Testis (tissue), 2 donors: ENCODE measurements around the gene APOBEC3A.
"Not testable (repeated sequence)": the region's sequence is repeated elsewhere in the genome, so short reads cannot be mapped to it uniquely, and the experiment has no call there.

ENCODE experiments used
- POLR2A ChIP-seq: fragments of 450-650 bp; IDR thresholded peaks from one replicate; pipeline ENCODE4 v1.6.1; 2017; ENCODE audit warnings: antibody characterized with exemption, mild to moderate bottlenecking, moderate library complexity
- TF ChIP-seq, protein P1 (sequence below), 3 experiments: fragments of 450-650 bp in 2 of 3; fragments of 200-600 bp in 1 of 3; sonication (generic) in 1 of 3; IDR thresholded peaks; one replicate each; pipeline ENCODE4 v1.5.1; 2016 to 2019; ENCODE audit warnings: antibody characterized with exemption in 3 of 3, mild to moderate bottlenecking in 2 of 3, moderate library complexity in 1 of 3

DNA sequence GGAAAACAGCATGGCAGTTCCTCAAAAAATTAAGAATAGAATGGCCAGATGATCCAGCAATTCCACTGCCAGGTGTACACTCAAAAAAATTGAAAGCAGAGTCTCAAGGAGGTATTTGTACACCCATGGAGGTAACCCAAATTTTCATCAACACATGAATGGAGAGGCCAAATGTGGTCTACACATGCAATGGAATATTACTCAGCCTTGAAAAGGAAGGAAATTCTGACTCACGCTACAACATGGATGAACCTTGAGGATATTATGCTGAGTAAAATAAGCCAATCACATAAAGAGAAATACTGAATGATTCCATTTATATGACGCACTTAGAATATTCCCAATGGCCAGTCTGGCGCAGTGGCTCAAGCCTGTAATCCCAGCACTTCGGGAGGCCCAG lies 19.9 kb downstream of the APOBEC3A start:
- TF ChIP-seq, protein P1, sequence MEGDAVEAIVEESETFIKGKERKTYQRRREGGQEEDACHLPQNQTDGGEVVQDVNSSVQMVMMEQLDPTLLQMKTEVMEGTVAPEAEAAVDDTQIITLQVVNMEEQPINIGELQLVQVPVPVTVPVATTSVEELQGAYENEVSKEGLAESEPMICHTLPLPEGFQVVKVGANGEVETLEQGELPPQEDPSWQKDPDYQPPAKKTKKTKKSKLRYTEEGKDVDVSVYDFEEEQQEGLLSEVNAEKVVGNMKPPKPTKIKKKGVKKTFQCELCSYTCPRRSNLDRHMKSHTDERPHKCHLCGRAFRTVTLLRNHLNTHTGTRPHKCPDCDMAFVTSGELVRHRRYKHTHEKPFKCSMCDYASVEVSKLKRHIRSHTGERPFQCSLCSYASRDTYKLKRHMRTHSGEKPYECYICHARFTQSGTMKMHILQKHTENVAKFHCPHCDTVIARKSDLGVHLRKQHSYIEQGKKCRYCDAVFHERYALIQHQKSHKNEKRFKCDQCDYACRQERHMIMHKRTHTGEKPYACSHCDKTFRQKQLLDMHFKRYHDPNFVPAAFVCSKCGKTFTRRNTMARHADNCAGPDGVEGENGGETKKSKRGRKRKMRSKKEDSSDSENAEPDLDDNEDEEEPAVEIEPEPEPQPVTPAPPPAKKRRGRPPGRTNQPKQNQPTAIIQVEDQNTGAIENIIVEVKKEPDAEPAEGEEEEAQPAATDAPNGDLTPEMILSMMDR (IDR thresholded peaks at IDR 0.05), result not testable (repeated sequence)
- TF ChIP-seq POLR2A, result not testable (repeated sequence)
